Lower leg skin (tissue), 3 donors: ENCODE measurements around the gene PDXDC1.
"Not testable (repeated sequence)": the region's sequence is repeated elsewhere in the genome, so short reads cannot be mapped to it uniquely, and the experiment has no call there.

Source experiments
- CTCF ChIP-seq, 3 donors: fragments of 450-650 bp; IDR thresholded peaks; one replicate each; pipeline ENCODE4 v1.5.1; 2016; ENCODE audit warnings: antibody characterized with exemption in 3 of 3, mild to moderate bottlenecking in 3 of 3, moderate library complexity in 2 of 3
- POLR2A ChIP-seq, 2 donors: fragments of 450-650 bp; IDR thresholded peaks; one replicate each; pipeline ENCODE4 v1.6.1; 2016 to 2017; ENCODE audit warnings: antibody characterized with exemption in 2 of 2, mild to moderate bottlenecking in 1 of 2, moderate library complexity in 1 of 2

GRCh38 chr16:15168303-15168702 is 193.5 kb downstream of the PDXDC1 start:
- not testable (repeated sequence) for TF ChIP-seq CTCF, POLR2A (IDR thresholded peaks at IDR 0.05)
